Measurements from ENCODE around the gene CRELD2.

- TF ChIP-seq, protein P1, sequence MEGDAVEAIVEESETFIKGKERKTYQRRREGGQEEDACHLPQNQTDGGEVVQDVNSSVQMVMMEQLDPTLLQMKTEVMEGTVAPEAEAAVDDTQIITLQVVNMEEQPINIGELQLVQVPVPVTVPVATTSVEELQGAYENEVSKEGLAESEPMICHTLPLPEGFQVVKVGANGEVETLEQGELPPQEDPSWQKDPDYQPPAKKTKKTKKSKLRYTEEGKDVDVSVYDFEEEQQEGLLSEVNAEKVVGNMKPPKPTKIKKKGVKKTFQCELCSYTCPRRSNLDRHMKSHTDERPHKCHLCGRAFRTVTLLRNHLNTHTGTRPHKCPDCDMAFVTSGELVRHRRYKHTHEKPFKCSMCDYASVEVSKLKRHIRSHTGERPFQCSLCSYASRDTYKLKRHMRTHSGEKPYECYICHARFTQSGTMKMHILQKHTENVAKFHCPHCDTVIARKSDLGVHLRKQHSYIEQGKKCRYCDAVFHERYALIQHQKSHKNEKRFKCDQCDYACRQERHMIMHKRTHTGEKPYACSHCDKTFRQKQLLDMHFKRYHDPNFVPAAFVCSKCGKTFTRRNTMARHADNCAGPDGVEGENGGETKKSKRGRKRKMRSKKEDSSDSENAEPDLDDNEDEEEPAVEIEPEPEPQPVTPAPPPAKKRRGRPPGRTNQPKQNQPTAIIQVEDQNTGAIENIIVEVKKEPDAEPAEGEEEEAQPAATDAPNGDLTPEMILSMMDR (IDR thresholded peaks at IDR 0.05; ENCODE audit: low read length): no peak
- TF ChIP-seq EZH2 (optimal IDR thresholded peaks at IDR 0.05; ENCODE audit: low read depth, low read length): no peak
Measured at GRCh38 chr22:49947296-49947622, 28.8 kb downstream of the CRELD2 start.

Measured in MM.1S (cell line).